Fibroblast of the aortic adventitia (primary cell): ENCODE data around the gene PPIP5K2. TPM values are rescaled to one million over a fixed set of nuclear protein-coding genes. Genes with fewer than 3 reads are reported as not detected.

Experiments
- DNase-seq: peaks from one replicate; pipeline ENCODE4 v3.0.0-alpha.2; 2010; ENCODE audit warnings: low read depth
- H3K4me3 ChIP-seq: 2 replicates; pipeline ENCODE4 v1.5.1; 2011; ENCODE audit warnings: low read depth, mild to moderate bottlenecking, control low read depth, low read length, moderate library complexity
- CTCF ChIP-seq: IDR thresholded peaks from 2 replicates; pipeline ENCODE4 v1.5.1; 2011; ENCODE audit warnings: mild to moderate bottlenecking, low read length, control low read depth, inconsistent platforms; ENCODE audit not compliant: insufficient read depth
- total RNA-seq: library from RNA; depleted of rRNA; stranded (reverse); fragments of >200 nt; gene quantifications from 2 replicates; pipeline ENCODE4 v1.2.3, GENCODE V29; 2012; ENCODE audit warnings: low replicate concordance

PPIP5K2 gene
- total RNA-seq, 1 donor, result 71.9 TPM

- no peak overlapping the region for H3K4me3 ChIP-seq
- no peak for TF ChIP-seq CTCF
- DNase-seq, result no peak
These were observed 27.4 kb upstream of the PPIP5K2 start for GRCh38 chr5:103092676-103093075.

GRCh38 chr5:103093727-103094126, 26.4 kb upstream of the PPIP5K2 start:
- DNase-seq, result no peak
- H3K4me3 ChIP-seq, result no peak overlapping the region
- TF ChIP-seq CTCF, result no peak

GRCh38 chr5:103094737-103095136, 25.4 kb upstream of the PPIP5K2 start:
- TF ChIP-seq CTCF, result no peak

GRCh38 chr5:103098993-103099392, 21.1 kb upstream of the PPIP5K2 start:
- TF ChIP-seq CTCF, result no peak
- DNase-seq, result no peak
- H3K4me3 ChIP-seq, result no peak overlapping the region

More at GRCh38 chr5:103094737-103095136, 25.4 kb upstream of the PPIP5K2 start:
- H3K4me3 ChIP-seq, result no peak overlapping the region
- DNase-seq, result no peak

- DNase-seq, result no peak
- no peak overlapping the region for H3K4me3 ChIP-seq
- TF ChIP-seq CTCF, result no peak
These were observed 18.9 kb upstream of the PPIP5K2 start for GRCh38 chr5:103101079-103101750.

- no peak for TF ChIP-seq CTCF
These were observed 17.9 kb upstream of the PPIP5K2 start for GRCh38 chr5:103102234-103102633.

GRCh38 chr5:103108086-103108485, 12.0 kb upstream of the PPIP5K2 start:
- DNase-seq, result no peak
- TF ChIP-seq CTCF, result no peak
- H3K4me3 ChIP-seq, result no peak overlapping the region

More at GRCh38 chr5:103102234-103102633, 17.9 kb upstream of the PPIP5K2 start:
- no peak for DNase-seq
- H3K4me3 ChIP-seq, result no peak overlapping the region
